ENCODE measurements around the gene DHPS. TPM values are rescaled to one million over a fixed set of nuclear protein-coding genes. Genes with fewer than 3 reads are reported as not detected.
"Not testable (repeated sequence)": the region's sequence is repeated elsewhere in the genome, so short reads cannot be mapped to it uniquely, and the experiment has no call there.

DHPS gene
- total and polyA plus RNA-seq, 4 donors: 52.5 to 138 (median 108) TPM

DNA sequence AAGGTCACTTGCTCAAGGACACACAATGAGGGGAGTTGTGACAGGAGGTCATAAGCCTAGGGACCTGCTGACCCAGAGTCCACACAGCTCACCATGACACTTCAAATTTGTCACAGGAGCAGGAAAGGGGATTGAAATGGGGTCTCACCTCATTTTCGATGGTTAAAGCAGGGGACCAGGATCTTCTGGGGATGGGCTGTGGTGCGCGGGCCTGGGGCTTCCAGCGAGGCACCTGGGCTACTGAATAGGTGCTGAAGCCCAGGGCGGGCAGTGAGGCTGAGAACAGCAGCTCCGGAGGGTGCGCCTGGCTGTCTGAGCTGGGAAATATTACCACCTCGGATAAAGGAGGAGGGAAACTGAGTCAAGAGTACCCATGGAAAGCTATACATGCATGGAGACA lies 26.1 kb downstream of the DHPS start:
- Histone ChIP-seq H3K27me3 (ENCODE audit: control insufficient read depth, insufficient read depth, low read length) (no peaks in the 10 kb centered on the region), H3K4me3 (ENCODE audit: low read depth, low read length) (no peak overlapping the region), H3K9me3 (ENCODE audit: control insufficient read depth, insufficient read depth, low read length) (no peaks in the 10 kb centered on the region), H3K27ac (ENCODE audit: low read depth, low read length) (no peak overlapping the region), H3K36me3 (ENCODE audit: control insufficient read depth, insufficient read depth, low read length) (peaks cover 77% of the 10 kb centered on the region), H3K4me1 (ENCODE audit: control insufficient read depth, insufficient read depth, low read length) (no peaks in the 10 kb centered on the region)
- WGBS (ENCODE audit: insufficient coverage): 100% methylated on average over 6 of the region's 8 CpGs
- DNase-seq (ENCODE audit: low read depth in 4 of 6, low spot score in 6 of 6): no peak

DNA sequence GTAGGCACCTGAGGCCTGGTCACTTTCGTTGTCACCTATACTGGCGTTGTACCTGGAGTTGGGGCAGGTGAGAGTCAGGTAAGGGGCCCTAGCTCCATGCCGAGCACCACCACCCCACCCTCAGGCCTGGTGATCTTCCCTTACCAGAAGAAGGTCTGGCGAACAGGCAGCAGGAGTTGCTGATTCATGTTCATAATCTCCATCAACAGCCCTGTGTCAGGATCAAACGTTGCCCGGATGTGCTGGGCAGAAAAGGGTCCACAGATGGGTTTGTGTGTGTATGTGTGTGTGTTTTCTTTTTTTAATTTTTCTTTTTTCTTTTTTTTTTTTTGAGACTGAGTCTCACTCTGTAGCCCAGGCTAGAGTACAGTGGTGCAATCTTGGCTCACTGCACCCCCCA lies 29.5 kb downstream of the DHPS start:
- Histone ChIP-seq H3K36me3 (ENCODE audit: control insufficient read depth, insufficient read depth, low read length) (peaks cover 53% of the 10 kb centered on the region), H3K27ac (ENCODE audit: low read depth, low read length) (no peak overlapping the region), H3K4me3 (ENCODE audit: low read depth, low read length) (no peak overlapping the region), H3K27me3 (ENCODE audit: control insufficient read depth, insufficient read depth, low read length) (no peaks in the 10 kb centered on the region), H3K4me1 (ENCODE audit: control insufficient read depth, insufficient read depth, low read length) (peaks cover 15% of the 10 kb centered on the region), H3K9me3 (ENCODE audit: control insufficient read depth, insufficient read depth, low read length) (no peaks in the 10 kb centered on the region)
- 100% methylated on average over 2 of the region's 6 CpGs for WGBS (ENCODE audit: insufficient coverage)
- DNase-seq (ENCODE audit: low read depth in 4 of 6, low spot score in 6 of 6): no peak

DNA sequence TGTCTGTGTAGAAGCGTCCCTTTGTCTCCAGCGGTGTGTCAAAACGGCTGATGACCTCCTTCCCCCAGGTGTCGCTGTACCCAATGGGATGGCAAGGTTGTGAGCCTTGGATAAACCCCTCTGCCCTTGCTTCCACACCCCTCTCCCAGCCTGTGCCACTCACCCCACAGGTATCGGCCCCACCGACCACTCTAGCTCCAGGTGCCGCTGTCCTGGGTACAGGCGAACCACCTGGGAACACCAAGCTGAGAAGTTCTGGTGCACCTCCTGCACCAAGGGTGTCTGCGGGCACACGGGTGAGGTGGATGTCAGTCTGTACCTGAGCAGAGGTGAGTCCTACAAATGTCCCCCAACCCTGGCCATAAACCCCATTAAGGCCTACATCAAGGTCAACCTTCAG lies 31.7 kb downstream of the DHPS start:
- whole genome bisulfite sequencing (ENCODE audit: insufficient coverage): 95% methylated on average over 8 of the region's 10 CpGs

DNA sequence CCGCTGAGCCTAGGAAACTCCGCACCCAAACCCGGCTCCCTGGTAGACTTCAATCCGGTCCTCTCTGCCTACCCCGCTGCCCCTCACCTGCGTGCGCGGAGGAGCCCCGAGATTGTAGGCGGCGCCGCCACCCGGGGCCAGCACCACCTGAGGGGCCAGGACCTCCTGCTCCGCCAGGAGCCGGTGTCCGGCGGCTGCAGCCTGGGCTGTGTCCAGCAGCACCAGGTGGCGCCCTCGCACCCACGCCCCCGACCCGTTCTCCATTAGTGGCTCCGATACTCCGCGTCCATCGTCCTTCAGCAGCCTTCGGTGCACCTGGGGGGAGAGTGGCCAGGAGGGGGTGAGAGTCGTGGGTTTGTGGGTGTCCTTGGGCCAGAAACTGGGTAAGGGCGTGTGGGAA lies 33.6 kb downstream of the DHPS start:
- no peaks in the 10 kb centered on the region for H3K9me3 ChIP-seq (ENCODE audit: control insufficient read depth, insufficient read depth, low read length)
- H3K27ac ChIP-seq (ENCODE audit: low read depth, low read length): no peak overlapping the region
- no peak for DNase-seq (ENCODE audit: low read depth in 4 of 6, low spot score in 6 of 6)
- 16% methylated on average over 25 of the region's 29 CpGs for WGBS (ENCODE audit: insufficient coverage)
- H3K4me3 ChIP-seq (ENCODE audit: low read depth, low read length): no peak overlapping the region
- peaks cover 15% of the 10 kb centered on the region for H3K4me1 ChIP-seq (ENCODE audit: control insufficient read depth, insufficient read depth, low read length)
- H3K27me3 ChIP-seq (ENCODE audit: control insufficient read depth, insufficient read depth, low read length): no peaks in the 10 kb centered on the region
- H3K36me3 ChIP-seq (ENCODE audit: control insufficient read depth, insufficient read depth, low read length): peaks cover 18% of the 10 kb centered on the region

More for the DNA sequence above, 31.7 kb downstream of the DHPS start:
- no peak overlapping the region for H3K27ac ChIP-seq (ENCODE audit: low read depth, low read length)
- no peaks in the 10 kb centered on the region for H3K27me3 ChIP-seq (ENCODE audit: control insufficient read depth, insufficient read depth, low read length)
- peaks cover 31% of the 10 kb centered on the region for H3K36me3 ChIP-seq (ENCODE audit: control insufficient read depth, insufficient read depth, low read length)
- DNase-seq (ENCODE audit: low read depth in 4 of 6, low spot score in 6 of 6): no peak
- H3K9me3 ChIP-seq (ENCODE audit: control insufficient read depth, insufficient read depth, low read length): no peaks in the 10 kb centered on the region
- H3K4me1 ChIP-seq (ENCODE audit: control insufficient read depth, insufficient read depth, low read length): peaks cover 15% of the 10 kb centered on the region
- H3K4me3 ChIP-seq (ENCODE audit: low read depth, low read length): no peak overlapping the region

DNA sequence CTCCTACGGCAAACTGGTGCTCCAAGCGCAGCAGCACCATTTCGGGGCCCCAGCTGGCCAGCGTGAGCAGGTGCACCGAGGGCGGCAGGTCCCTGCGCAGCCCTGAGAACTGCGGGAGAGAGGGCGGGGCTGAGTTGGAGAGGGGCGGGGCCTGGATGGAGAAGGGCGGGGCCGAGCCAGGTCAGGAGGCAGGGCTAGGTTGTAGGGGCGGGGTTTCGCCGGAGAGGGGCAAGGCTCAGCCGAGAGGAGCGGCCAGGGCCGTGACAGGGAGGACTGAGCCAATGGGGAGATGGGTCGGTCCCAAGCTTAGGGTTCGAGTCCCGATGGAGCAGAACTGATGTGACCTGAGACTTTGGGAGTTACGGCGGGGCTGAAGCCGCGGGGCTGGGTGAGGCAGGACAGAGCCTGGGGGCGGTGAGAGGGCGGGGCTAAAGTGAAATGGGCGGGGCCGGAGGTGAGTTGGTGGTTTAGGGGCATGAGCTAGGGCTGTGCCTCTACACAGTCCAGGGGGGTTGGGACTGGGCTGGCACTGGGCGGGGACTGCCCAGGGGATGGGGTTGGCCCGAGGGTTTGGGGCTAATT lies 34.1 kb downstream of the DHPS start:
- DNase-seq (ENCODE audit: low read depth in 4 of 6, low spot score in 6 of 6): peak in 2 of 6 donors; percentile 33 to 58

DNA sequence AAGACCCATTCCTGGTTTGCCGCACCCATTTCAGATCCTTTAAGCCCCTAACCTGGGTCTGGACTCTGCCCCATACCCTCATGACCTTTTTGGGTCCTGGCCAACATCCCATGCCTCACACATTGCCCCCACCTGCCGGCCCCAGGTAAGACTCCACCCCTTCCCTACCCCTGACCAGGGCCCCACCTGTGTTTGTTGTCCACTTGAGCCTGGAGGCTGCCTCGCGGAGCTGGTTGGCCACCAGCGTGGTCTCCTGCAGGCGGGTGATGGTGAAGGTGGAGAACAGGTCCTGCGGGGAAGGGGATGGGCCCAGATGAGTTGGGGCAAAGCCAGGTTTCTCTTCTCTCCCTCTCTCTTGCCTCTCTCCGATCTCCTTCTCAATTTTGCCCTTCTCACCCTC lies 34.6 kb downstream of the DHPS start:
- Histone ChIP-seq H3K27ac (ENCODE audit: low read depth, low read length) (no peak overlapping the region), H3K27me3 (ENCODE audit: control insufficient read depth, insufficient read depth, low read length) (no peaks in the 10 kb centered on the region), H3K36me3 (ENCODE audit: control insufficient read depth, insufficient read depth, low read length) (peaks cover 17% of the 10 kb centered on the region), H3K9me3 (ENCODE audit: control insufficient read depth, insufficient read depth, low read length) (no peaks in the 10 kb centered on the region), H3K4me1 (ENCODE audit: control insufficient read depth, insufficient read depth, low read length) (peaks cover 15% of the 10 kb centered on the region), H3K4me3 (ENCODE audit: low read depth, low read length) (no peak overlapping the region)
- 77% methylated on average over 3 of the region's 8 CpGs for WGBS (ENCODE audit: insufficient coverage)
- no peak for DNase-seq (ENCODE audit: low read depth in 4 of 6, low spot score in 6 of 6)

More for the DNA sequence above, 34.1 kb downstream of the DHPS start:
- Histone ChIP-seq H3K4me3 (ENCODE audit: low read depth, low read length) (no peak overlapping the region), H3K9me3 (ENCODE audit: control insufficient read depth, insufficient read depth, low read length) (no peaks in the 10 kb centered on the region), H3K27ac (ENCODE audit: low read depth, low read length) (no peak overlapping the region), H3K4me1 (ENCODE audit: control insufficient read depth, insufficient read depth, low read length) (peaks cover 15% of the 10 kb centered on the region), H3K27me3 (ENCODE audit: control insufficient read depth, insufficient read depth, low read length) (no peaks in the 10 kb centered on the region), H3K36me3 (ENCODE audit: control insufficient read depth, insufficient read depth, low read length) (peaks cover 20% of the 10 kb centered on the region)
- 6% methylated on average over 31 of the region's 31 CpGs for WGBS (ENCODE audit: insufficient coverage)

DNA sequence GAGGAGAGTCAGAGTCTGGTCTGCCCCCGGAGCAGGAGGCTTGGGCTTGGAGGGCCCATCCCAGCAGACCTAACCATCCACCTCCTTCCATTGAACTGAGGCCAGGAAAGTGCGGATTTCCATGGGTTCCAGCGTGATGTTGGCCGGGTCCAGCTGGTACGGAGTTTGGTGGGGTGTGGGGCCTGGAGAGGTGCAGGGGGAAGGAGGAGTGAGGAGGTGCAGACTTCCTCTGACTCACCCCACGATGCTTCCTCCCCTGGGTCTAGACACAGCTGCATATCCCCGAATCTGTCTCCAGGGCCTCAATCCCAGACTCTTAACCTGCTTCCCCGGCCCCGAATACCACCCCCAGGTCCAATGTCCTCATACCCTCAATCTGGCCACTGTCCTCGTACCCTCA lies 35.1 kb downstream of the DHPS start:
- Histone ChIP-seq H3K4me3 (ENCODE audit: low read depth, low read length) (no peak overlapping the region), H3K36me3 (ENCODE audit: control insufficient read depth, insufficient read depth, low read length) (peaks cover 12% of the 10 kb centered on the region), H3K9me3 (ENCODE audit: control insufficient read depth, insufficient read depth, low read length) (no peaks in the 10 kb centered on the region), H3K27me3 (ENCODE audit: control insufficient read depth, insufficient read depth, low read length) (no peaks in the 10 kb centered on the region), H3K27ac (ENCODE audit: low read depth, low read length) (no peak overlapping the region), H3K4me1 (ENCODE audit: control insufficient read depth, insufficient read depth, low read length) (peaks cover 15% of the 10 kb centered on the region)
- no peak for DNase-seq (ENCODE audit: low read depth in 4 of 6, low spot score in 6 of 6)
- WGBS (ENCODE audit: insufficient coverage): 98% methylated on average over 4 of the region's 10 CpGs

DNA sequence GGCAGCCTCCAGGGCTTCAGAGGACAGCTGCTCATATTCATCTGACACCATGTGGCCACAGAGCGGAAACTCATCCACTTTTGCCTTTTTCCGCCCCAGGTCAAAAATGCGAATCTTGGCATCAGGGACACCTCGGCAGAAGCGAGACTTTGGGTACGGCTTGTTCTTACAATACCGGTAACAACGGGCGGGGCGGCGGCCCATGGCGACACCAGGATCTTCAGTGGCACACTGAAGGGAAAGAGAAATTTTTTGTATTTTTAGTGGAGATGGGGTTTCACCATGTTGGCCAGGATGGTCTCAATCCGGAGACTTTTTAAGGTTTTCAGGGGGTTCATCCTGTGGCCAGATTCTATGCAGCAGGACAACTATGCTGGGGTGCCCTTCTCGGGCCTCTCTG lies 38.0 kb downstream of the DHPS start:
- H3K9me3 ChIP-seq (ENCODE audit: control insufficient read depth, insufficient read depth, low read length); H3K4me3 ChIP-seq (ENCODE audit: low read depth, low read length); DNase-seq (ENCODE audit: low read depth in 4 of 6, low spot score in 6 of 6); H3K27ac ChIP-seq (ENCODE audit: low read depth, low read length); H3K27me3 ChIP-seq (ENCODE audit: control insufficient read depth, insufficient read depth, low read length); H3K36me3 ChIP-seq (ENCODE audit: control insufficient read depth, insufficient read depth, low read length): not testable (repeated sequence)
- WGBS (ENCODE audit: insufficient coverage): 97% methylated on average over 14 of the region's 14 CpGs
- peaks cover 25% of the 10 kb centered on the region for H3K4me1 ChIP-seq (ENCODE audit: control insufficient read depth, insufficient read depth, low read length)

DNA sequence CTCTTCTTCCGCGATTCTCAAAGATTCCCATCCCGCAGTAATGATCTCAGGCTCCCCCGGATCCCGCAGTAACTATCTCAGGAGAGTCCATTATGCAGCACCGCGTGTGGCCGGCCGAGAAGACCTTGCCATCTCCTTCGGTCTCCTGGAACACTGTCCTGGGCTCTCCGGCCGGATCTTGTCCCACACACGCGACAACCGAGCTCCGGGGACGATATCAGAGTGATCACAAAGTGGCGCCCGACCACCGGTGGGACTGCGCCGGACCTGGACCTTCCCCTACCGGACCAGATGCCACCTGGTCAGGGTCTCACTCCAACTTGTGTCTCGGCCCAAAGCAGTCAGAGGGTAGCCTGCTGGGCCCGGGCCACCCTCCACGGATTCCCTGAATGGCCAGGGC lies 39.2 kb downstream of the DHPS start:
- Histone ChIP-seq H3K36me3 (ENCODE audit: control insufficient read depth, insufficient read depth, low read length) (peaks cover 3% of the 10 kb centered on the region), H3K27ac (ENCODE audit: low read depth, low read length) (no peak overlapping the region), H3K9me3 (ENCODE audit: control insufficient read depth, insufficient read depth, low read length) (no peaks in the 10 kb centered on the region), H3K4me3 (ENCODE audit: low read depth, low read length) (no peak overlapping the region), H3K27me3 (ENCODE audit: control insufficient read depth, insufficient read depth, low read length) (no peaks in the 10 kb centered on the region), H3K4me1 (ENCODE audit: control insufficient read depth, insufficient read depth, low read length) (peaks cover 13% of the 10 kb centered on the region)
- 88% methylated on average over 15 of the region's 26 CpGs for WGBS (ENCODE audit: insufficient coverage)
- DNase-seq (ENCODE audit: low read depth in 4 of 6, low spot score in 6 of 6): no peak

DNA sequence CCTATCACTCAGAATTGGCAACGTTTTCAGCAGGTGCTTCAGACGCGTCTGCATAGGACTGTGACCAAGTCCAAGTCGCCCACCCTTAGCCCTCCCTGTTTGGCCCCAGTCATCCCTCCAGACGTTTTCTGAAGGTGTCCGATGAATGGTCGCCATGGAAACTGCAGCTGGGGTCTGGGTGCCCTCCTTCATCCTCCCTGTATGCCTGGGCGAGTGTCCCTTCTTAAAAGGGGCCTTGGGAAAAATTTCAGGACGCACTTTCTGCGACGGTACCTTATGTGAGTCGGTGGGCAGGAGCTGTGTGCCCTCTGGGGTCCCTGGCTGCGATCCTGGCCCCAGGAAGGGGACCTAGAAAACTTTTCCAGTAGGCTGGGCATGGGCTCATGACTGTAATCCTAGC lies 40.2 kb downstream of the DHPS start:
- no peak for DNase-seq (ENCODE audit: low read depth in 4 of 6, low spot score in 6 of 6)
- no peaks in the 10 kb centered on the region for H3K9me3 ChIP-seq (ENCODE audit: control insufficient read depth, insufficient read depth, low read length)
- H3K4me1 ChIP-seq (ENCODE audit: control insufficient read depth, insufficient read depth, low read length): peaks cover 10% of the 10 kb centered on the region
- H3K27me3 ChIP-seq (ENCODE audit: control insufficient read depth, insufficient read depth, low read length): no peaks in the 10 kb centered on the region
- peaks cover 3% of the 10 kb centered on the region for H3K36me3 ChIP-seq (ENCODE audit: control insufficient read depth, insufficient read depth, low read length)
- H3K27ac ChIP-seq (ENCODE audit: low read depth, low read length): no peak overlapping the region
- H3K4me3 ChIP-seq (ENCODE audit: low read depth, low read length): no peak overlapping the region
- WGBS (ENCODE audit: insufficient coverage): 64% methylated on average over 10 of the region's 13 CpGs
